GM23248 (cell line): ENCODE results near the gene BLOC1S3. TPM values are rescaled to one million over a fixed set of nuclear protein-coding genes. Genes with fewer than 3 reads are reported as not detected.
A peak's percentile ranks its signal among the peaks of the same experiment; 100 is the strongest.

Experiments used
- DNase-seq: peaks from one replicate; pipeline ENCODE4 v3.0.0-alpha.2; 2015
- H2AFZ ChIP-seq: fragments of 200-600 bp; sonication (generic); 2 replicates; pipeline ENCODE4 v1.6.1; 2016; ENCODE audit warnings: antibody characterized with exemption
- H3F3A ChIP-seq: fragments of 200-600 bp; sonication (generic); 2 replicates; pipeline ENCODE4 v1.6.1; 2016; ENCODE audit warnings: mild to moderate bottlenecking, antibody characterized with exemption, mixed run types; ENCODE audit not compliant: insufficient read depth
- H3K27ac ChIP-seq: fragments of 200-600 bp; sonication (generic); 2 replicates; pipeline ENCODE4 v1.5.1; 2016; ENCODE audit warnings: mild to moderate bottlenecking
- H3K27me3 ChIP-seq: fragments of 200-600 bp; sonication (generic); replicated peaks from 2 replicates; pipeline ENCODE4 v1.6.1; 2016; ENCODE audit warnings: mild to moderate bottlenecking; ENCODE audit not compliant: insufficient read depth
- H3K36me3 ChIP-seq: fragments of 200-600 bp; sonication (generic); 2 replicates; pipeline ENCODE4 v1.6.1; 2016; ENCODE audit warnings: low read depth, mild to moderate bottlenecking
- H3K4me1 ChIP-seq: fragments of 200-600 bp; sonication (generic); 2 replicates; pipeline ENCODE4 v1.6.1; 2016; ENCODE audit warnings: mild to moderate bottlenecking; ENCODE audit not compliant: insufficient read depth
- H3K4me2 ChIP-seq: fragments of 200-600 bp; sonication (generic); one replicate; pipeline ENCODE4 v1.6.1; 2016; ENCODE audit warnings: mild to moderate bottlenecking; ENCODE audit not compliant: unreplicated experiment
- H3K4me3 ChIP-seq: fragments of 200-600 bp; sonication (generic); 2 replicates; pipeline ENCODE4 v1.5.1; 2016; ENCODE audit warnings: mild to moderate bottlenecking
- H3K79me2 ChIP-seq: fragments of 200-600 bp; sonication (generic); 2 replicates; pipeline ENCODE4 v1.6.1; 2016; ENCODE audit warnings: mild to moderate bottlenecking; ENCODE audit not compliant: insufficient read depth
- H3K9ac ChIP-seq: fragments of 200-600 bp; sonication (generic); 2 replicates; pipeline ENCODE4 v1.6.1; 2016; ENCODE audit warnings: mild to moderate bottlenecking
- H3K9me2 ChIP-seq: fragments of 200-600 bp; sonication (generic); 2 replicates; pipeline ENCODE4 v1.6.1; 2016; ENCODE audit warnings: mixed run types, mild to moderate bottlenecking, moderate library complexity; ENCODE audit not compliant: insufficient read depth
- H3K9me3 ChIP-seq: fragments of 200-600 bp; sonication (generic); one replicate; pipeline ENCODE4 v1.6.1; 2017; ENCODE audit warnings: low read depth
- H4K20me1 ChIP-seq: fragments of 200-600 bp; sonication (generic); 2 replicates; pipeline ENCODE4 v1.6.0; 2016; ENCODE audit not compliant: insufficient read depth
- EZH2 ChIP-seq: fragments of 200-600 bp; sonication (generic); IDR thresholded peaks from 2 replicates; pipeline ENCODE4 v1.6.1; 2018; ENCODE audit warnings: antibody characterized with exemption, mild to moderate bottlenecking; ENCODE audit not compliant: insufficient read depth, poor library complexity, severe bottlenecking
- EZH2phosphoT487 ChIP-seq: fragments of 200-600 bp; sonication (generic); IDR thresholded peaks from 2 replicates; pipeline ENCODE4 v1.6.1; 2018; ENCODE audit warnings: antibody characterized with exemption, moderate library complexity, mild to moderate bottlenecking, low read depth; ENCODE audit not compliant: insufficient read depth
- WGBS, 2 experiments: methylation state at CpG; one replicate each; pipeline ENCODE4 v1.1.6; 2015 to 2017; ENCODE audit warnings: low lambda C conversion rate in 2 of 2, low coverage in 1 of 2; ENCODE audit errors: missing lambda C conversion rate in 2 of 2; 5-methylcytosine and 5-hydroxymethylcytosine counted together
- in situ Hi-C: fragments of 300-500 bp; cut with MboI; formaldehyde crosslinking; loops from 2 replicates; pipeline ENCODE4 v1.15.0; 2020
- polyA plus RNA-seq: library from polyadenylated mRNA; unstranded; fragments of >200 nt; fragmentation: Nextera tagmentation; extraction: Ambion mirVana; gene quantifications from 2 replicates; pipeline ENCODE4 v1.2.1, GENCODE V29; 2016
- total RNA-seq: library from RNA; depleted of rRNA; stranded (reverse); fragments of >200 nt; shearing (Covaris generic); gene quantifications from 2 replicates; pipeline ENCODE4 v1.2.3, GENCODE V29; 2014

Gene BLOC1S3
- total and polyA plus RNA-seq, 2 experiments from 2014 or later = 4.3 to 7.2 TPM

- 69 to 74% methylated on average over 7 of the region's 7 CpGs for WGBS, 2 experiments
- Histone ChIP-seq H4K20me1 (no peaks in the 10 kb centered on the region), H3K9me3 (no peaks in the 10 kb centered on the region), H3K36me3 (no peaks in the 10 kb centered on the region), H3K27ac (no peak overlapping the region), H3K4me2 (peak overlapping the region; percentile 5), H3K9ac (0 out of 2 replicates have a peak overlapping the region, but pooled peaks have one; percentile 6), H3K4me1 (0 out of 2 replicates have a peak, but pooled peaks cover 7% of the 10 kb centered on the region), H2AFZ (no peak overlapping the region), H3K79me2 (peaks cover 28% of the 10 kb centered on the region), H3K27me3 (no peaks in the 10 kb centered on the region), H3F3A (peaks cover 10% of the 10 kb centered on the region; the same call in 1 of the 2 replicates), H3K9me2 (no peaks in the 10 kb centered on the region), H3K4me3 (no peak overlapping the region)
- TF ChIP-seq EZH2phosphoT487 = no peak
- TF ChIP-seq EZH2 = no peak
- DNase-seq = peak; percentile 45
- in situ Hi-C loops = no loop called here
These were observed 2.4 kb downstream of the BLOC1S3 start for GRCh38 chr19:45180936-45181335.

- Histone ChIP-seq H3K9me3 (no peaks in the 10 kb centered on the region), H3K79me2 (peaks cover 28% of the 10 kb centered on the region), H3K27me3 (no peaks in the 10 kb centered on the region), H3K9me2 (no peaks in the 10 kb centered on the region), H3K4me3 (no peak overlapping the region), H3K4me1 (no peaks in the 10 kb centered on the region), H2AFZ (no peak overlapping the region), H3K9ac (no peak overlapping the region), H3K27ac (no peak overlapping the region), H3K4me2 (no peak overlapping the region), H3F3A (peaks cover 4% of the 10 kb centered on the region; the same call in 1 of the 2 replicates), H3K36me3 (no peaks in the 10 kb centered on the region), H4K20me1 (no peaks in the 10 kb centered on the region)
- no peak for TF ChIP-seq EZH2phosphoT487
- no peak for TF ChIP-seq EZH2
- 85 to 88% methylated on average over 4 of the region's 4 CpGs for WGBS, 2 experiments
- no peak for DNase-seq
- in situ Hi-C loops = no loop called here
These were observed 4.2 kb downstream of the BLOC1S3 start for GRCh38 chr19:45182758-45183157.

GRCh38 chr19:45184115-45184514, 5.5 kb downstream of the BLOC1S3 start:
- no peaks in the 10 kb centered on the region for H3K27me3 ChIP-seq
- WGBS, 2 experiments = 97 to 99% methylated on average over 5 of the region's 5 CpGs
- no peak for DNase-seq

GRCh38 chr19:45186509-45187334, 8.1 kb downstream of the BLOC1S3 start:
- no peaks in the 10 kb centered on the region for H3K36me3 ChIP-seq
- DNase-seq = peak; percentile 39
- peaks cover 6% of the 10 kb centered on the region for H3K79me2 ChIP-seq
- H3K9me2 ChIP-seq = no peaks in the 10 kb centered on the region
- H3K27me3 ChIP-seq = no peaks in the 10 kb centered on the region
- no peak overlapping the region for H3K4me3 ChIP-seq
- no peaks in the 10 kb centered on the region for H3K4me1 ChIP-seq
- H3K9me3 ChIP-seq = no peaks in the 10 kb centered on the region
- H2AFZ ChIP-seq = no peak overlapping the region
- H3F3A ChIP-seq = no peaks in the 10 kb centered on the region
- no peaks in the 10 kb centered on the region for H4K20me1 ChIP-seq
- no peak overlapping the region for H3K9ac ChIP-seq
- WGBS, 2 experiments = 70 to 86% methylated on average over 10 to 12 of the region's 12 CpGs
- no peak overlapping the region for H3K27ac ChIP-seq
- in situ Hi-C loops = no loop called here
- TF ChIP-seq EZH2phosphoT487 (no peak), EZH2 (no peak)
- H3K4me2 ChIP-seq = no peak overlapping the region

More at GRCh38 chr19:45184115-45184514, 5.5 kb downstream of the BLOC1S3 start:
- Histone ChIP-seq H3F3A (no peaks in the 10 kb centered on the region), H2AFZ (no peak overlapping the region), H3K36me3 (no peaks in the 10 kb centered on the region), H3K4me3 (no peak overlapping the region), H3K27ac (no peak overlapping the region), H3K79me2 (peaks cover 28% of the 10 kb centered on the region), H3K4me1 (no peaks in the 10 kb centered on the region), H3K4me2 (no peak overlapping the region), H3K9me3 (no peaks in the 10 kb centered on the region), H3K9ac (no peak overlapping the region), H3K9me2 (no peaks in the 10 kb centered on the region), H4K20me1 (no peaks in the 10 kb centered on the region)
- TF ChIP-seq EZH2 = no peak
- TF ChIP-seq EZH2phosphoT487 = no peak
- in situ Hi-C loops = no loop called here
